ENCODE data around the gene C16orf74.

Gene C16orf74

GRCh38 chr16:85757341-85757822 lies 6.5 kb upstream of the C16orf74 start:
- TF ChIP-seq EZH2phosphoT487 (IDR thresholded peaks at IDR 0.05; ENCODE audit: borderline replicate concordance, low read length) (no peak), CTCF (IDR thresholded peaks at IDR 0.05; ENCODE audit: low read depth, low read length, poor library complexity, severe bottlenecking) (no peak)
- Histone ChIP-seq H3F3A (ENCODE audit: control insufficient read depth, insufficient read depth) (peaks cover 37% of the 10 kb centered on the region), H3K9me3 (ENCODE audit: control insufficient read depth, insufficient read depth, low read length) (no peaks in the 10 kb centered on the region), H3K4me3 (ENCODE audit: low read length) (peak overlapping the region; percentile 63), H3K4me2 (ENCODE audit: low read length) (peak overlapping the region; percentile 82), H3K27me3 (ENCODE audit: control insufficient read depth, low read length) (peaks cover 69% of the 10 kb centered on the region), H3K9me2 (replicated peaks; ENCODE audit: control insufficient read depth, low read length) (no peaks in the 10 kb centered on the region), H3K4me1 (ENCODE audit: control insufficient read depth, low read length) (peaks cover 85% of the 10 kb centered on the region), H4K20me1 (ENCODE audit: control insufficient read depth, insufficient read depth, low read depth, low read length) (peaks cover 17% of the 10 kb centered on the region; the same call in 1 of the 2 replicates), H3K27ac (ENCODE audit: low read depth, low read length) (peak overlapping the region; percentile 82), H3K79me2 (ENCODE audit: control insufficient read depth, low read length) (no peaks in the 10 kb centered on the region), H3K36me3 (ENCODE audit: control insufficient read depth, low read length) (no peaks in the 10 kb centered on the region)

- Histone ChIP-seq H4K20me1 (ENCODE audit: control insufficient read depth, insufficient read depth, low read depth, low read length) (peaks cover 29% of the 10 kb centered on the region; the same call in 1 of the 2 replicates), H3K79me2 (ENCODE audit: control insufficient read depth, low read length) (no peaks in the 10 kb centered on the region), H3K9me2 (replicated peaks; ENCODE audit: control insufficient read depth, low read length) (no peaks in the 10 kb centered on the region), H3F3A (ENCODE audit: control insufficient read depth, insufficient read depth) (peaks cover 44% of the 10 kb centered on the region), H3K9me3 (ENCODE audit: control insufficient read depth, insufficient read depth, low read length) (no peaks in the 10 kb centered on the region), H3K27ac (ENCODE audit: low read depth, low read length) (peak overlapping the region; percentile 82), H3K4me3 (ENCODE audit: low read length) (peak overlapping the region; percentile 63), H3K4me2 (ENCODE audit: low read length) (peak overlapping the region; percentile 82), H3K4me1 (ENCODE audit: control insufficient read depth, low read length) (peaks cover 89% of the 10 kb centered on the region), H3K27me3 (ENCODE audit: control insufficient read depth, low read length) (peaks cover 71% of the 10 kb centered on the region), H3K36me3 (ENCODE audit: control insufficient read depth, low read length) (no peaks in the 10 kb centered on the region)
- TF ChIP-seq EZH2phosphoT487 (IDR thresholded peaks at IDR 0.05; ENCODE audit: borderline replicate concordance, low read length) (no peak), CTCF (IDR thresholded peaks at IDR 0.05; ENCODE audit: low read depth, low read length, poor library complexity, severe bottlenecking) (no peak)
Measured at GRCh38 chr16:85755929-85756768, 5.3 kb upstream of the C16orf74 start.

GRCh38 chr16:85754413-85754812 lies 3.5 kb upstream of the C16orf74 start:
- Histone ChIP-seq H3K27ac (ENCODE audit: low read depth, low read length) (peak overlapping the region; percentile 82), H4K20me1 (ENCODE audit: control insufficient read depth, insufficient read depth, low read depth, low read length) (peaks cover 23% of the 10 kb centered on the region; the same call in 1 of the 2 replicates), H3K79me2 (ENCODE audit: control insufficient read depth, low read length) (no peaks in the 10 kb centered on the region), H3K4me2 (ENCODE audit: low read length) (peak overlapping the region; percentile 82), H3K9me3 (ENCODE audit: control insufficient read depth, insufficient read depth, low read length) (no peaks in the 10 kb centered on the region), H3K4me3 (ENCODE audit: low read length) (peak overlapping the region; percentile 63), H3K27me3 (ENCODE audit: control insufficient read depth, low read length) (peaks cover 70% of the 10 kb centered on the region), H3F3A (ENCODE audit: control insufficient read depth, insufficient read depth) (peaks cover 39% of the 10 kb centered on the region), H3K36me3 (ENCODE audit: control insufficient read depth, low read length) (no peaks in the 10 kb centered on the region), H3K9me2 (replicated peaks; ENCODE audit: control insufficient read depth, low read length) (no peaks in the 10 kb centered on the region), H3K4me1 (ENCODE audit: control insufficient read depth, low read length) (peaks cover 98% of the 10 kb centered on the region)
- no peak for TF ChIP-seq EZH2phosphoT487 (IDR thresholded peaks at IDR 0.05; ENCODE audit: borderline replicate concordance, low read length)
- TF ChIP-seq CTCF (IDR thresholded peaks at IDR 0.05; ENCODE audit: low read depth, low read length, poor library complexity, severe bottlenecking) = no peak
